ENCODE data around the gene MPZL3. TPM values are rescaled to one million over a fixed set of nuclear protein-coding genes. Genes with fewer than 3 reads are reported as not detected.

Gene MPZL3
- total RNA-seq, 1 experiment from 2014 or later, result 8.7 TPM

DNA sequence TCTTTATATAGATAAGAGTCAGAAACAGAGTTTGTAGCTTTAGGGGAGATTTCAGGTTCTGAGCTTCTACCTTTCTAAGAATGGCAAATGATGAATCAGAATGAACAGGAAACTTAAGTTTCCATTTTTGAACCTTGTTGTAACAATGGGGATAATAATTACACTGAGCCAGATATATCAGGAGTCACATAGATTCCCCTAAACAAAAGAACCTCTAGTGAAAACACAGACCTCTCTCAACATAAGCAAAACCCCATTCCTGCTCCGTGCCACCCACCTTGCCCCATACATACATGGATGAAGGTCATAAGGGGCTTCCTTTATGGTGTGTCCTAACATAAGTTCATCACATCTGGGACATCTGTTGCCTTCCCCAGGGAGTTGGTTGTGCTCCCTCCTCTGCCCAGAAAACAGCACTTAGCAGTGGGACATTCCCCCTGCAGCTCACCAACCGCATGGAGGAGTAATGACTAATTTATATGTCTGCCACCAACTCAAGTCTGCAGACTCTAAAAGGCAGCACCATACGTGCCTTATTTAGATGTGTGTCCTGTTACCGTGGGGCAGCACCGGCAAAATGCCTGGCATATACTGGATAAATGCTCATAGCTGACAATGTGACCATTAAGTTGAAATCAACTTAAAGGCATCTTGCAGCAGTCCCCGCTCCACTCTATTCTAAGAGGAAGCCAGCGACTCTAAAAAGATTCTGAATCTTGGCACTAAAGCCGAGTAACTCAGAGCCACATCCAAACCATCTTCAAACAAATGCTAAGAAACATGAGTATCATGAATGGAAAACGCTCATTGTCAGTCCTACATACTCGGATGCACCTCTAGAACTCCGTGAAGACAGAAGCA lies 35.3 kb downstream of the MPZL3 start:
- TF ChIP-seq RAD21 (IDR thresholded peaks at IDR 0.05; ENCODE audit: low read depth), result no peak
- no peak for TF ChIP-seq ZNF274 (IDR thresholded peaks at IDR 0.05; ENCODE audit: low read depth, low read length)
- TF ChIP-seq SRF (IDR thresholded peaks at IDR 0.05; ENCODE audit: low read depth), result no peak
- no peak for TF ChIP-seq EZH2phosphoT487 (IDR thresholded peaks at IDR 0.05; ENCODE audit: borderline replicate concordance)
- TF ChIP-seq, protein P1, sequence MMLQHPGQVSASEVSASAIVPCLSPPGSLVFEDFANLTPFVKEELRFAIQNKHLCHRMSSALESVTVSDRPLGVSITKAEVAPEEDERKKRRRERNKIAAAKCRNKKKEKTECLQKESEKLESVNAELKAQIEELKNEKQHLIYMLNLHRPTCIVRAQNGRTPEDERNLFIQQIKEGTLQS (IDR thresholded peaks at IDR 0.05), result no peak
- TF ChIP-seq JUND (IDR thresholded peaks at IDR 0.05), result no peak
- TF ChIP-seq CBX3 (IDR thresholded peaks at IDR 0.05; ENCODE audit: low read depth), result no peak
- no peak for TF ChIP-seq SIN3A (IDR thresholded peaks at IDR 0.05; ENCODE audit: low read depth)
- TF ChIP-seq FOSL1 (IDR thresholded peaks at IDR 0.05; ENCODE audit: low read depth), result no peak
- TF ChIP-seq, protein P2, sequence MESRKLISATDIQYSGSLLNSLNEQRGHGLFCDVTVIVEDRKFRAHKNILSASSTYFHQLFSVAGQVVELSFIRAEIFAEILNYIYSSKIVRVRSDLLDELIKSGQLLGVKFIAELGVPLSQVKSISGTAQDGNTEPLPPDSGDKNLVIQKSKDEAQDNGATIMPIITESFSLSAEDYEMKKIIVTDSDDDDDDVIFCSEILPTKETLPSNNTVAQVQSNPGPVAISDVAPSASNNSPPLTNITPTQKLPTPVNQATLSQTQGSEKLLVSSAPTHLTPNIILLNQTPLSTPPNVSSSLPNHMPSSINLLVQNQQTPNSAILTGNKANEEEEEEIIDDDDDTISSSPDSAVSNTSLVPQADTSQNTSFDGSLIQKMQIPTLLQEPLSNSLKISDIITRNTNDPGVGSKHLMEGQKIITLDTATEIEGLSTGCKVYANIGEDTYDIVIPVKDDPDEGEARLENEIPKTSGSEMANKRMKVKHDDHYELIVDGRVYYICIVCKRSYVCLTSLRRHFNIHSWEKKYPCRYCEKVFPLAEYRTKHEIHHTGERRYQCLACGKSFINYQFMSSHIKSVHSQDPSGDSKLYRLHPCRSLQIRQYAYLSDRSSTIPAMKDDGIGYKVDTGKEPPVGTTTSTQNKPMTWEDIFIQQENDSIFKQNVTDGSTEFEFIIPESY (IDR thresholded peaks at IDR 0.05; ENCODE audit: extremely low read depth, insufficient replicate concordance, low read length), result no peak
- no peak for TF ChIP-seq SP1 (IDR thresholded peaks at IDR 0.05; ENCODE audit: low read depth)
- Histone ChIP-seq H3K4me2 (ENCODE audit: low read length) (no peak overlapping the region), H3K9ac (ENCODE audit: low read length) (no peak overlapping the region), H3K27me3 (ENCODE audit: insufficient read depth, low read length) (peaks cover 16% of the 10 kb centered on the region; the same call in 1 of the 2 replicates), H3K4me1 (ENCODE audit: control insufficient read depth in 1 of 2, insufficient read depth in 2 of 2, low read length in 2 of 2) (no peaks in the 10 kb centered on the region), H3K79me2 (ENCODE audit: insufficient read depth, low read length) (no peaks in the 10 kb centered on the region), H2AFZ (ENCODE audit: low read depth, low read length, poor library complexity, severe bottlenecking) (no peak overlapping the region), H4K20me1 (ENCODE audit: insufficient read depth) (no peaks in the 10 kb centered on the region), H3K36me3 (ENCODE audit: control insufficient read depth in 1 of 2, insufficient read depth in 2 of 2, low read length in 2 of 2) (no peaks in the 10 kb centered on the region), H3K27ac (ENCODE audit: low read depth, low read length) (no peak overlapping the region), H3K9me3 (ENCODE audit: control insufficient read depth in 1 of 2, insufficient read depth in 1 of 2, low read depth in 1 of 2, low read length in 2 of 2) (no peaks in the 10 kb centered on the region), H3K9me2 (ENCODE audit: insufficient read depth) (no peaks in the 10 kb centered on the region), H3K4me3 (replicated peaks in 1 of 2; ENCODE audit: low read depth in 1 of 2, low read length in 2 of 2) (no peak overlapping the region)
- POLR2A ChIA-PET, result no interaction called here
- no TSS peak for BruUV-seq (replicated peaks)
- CTCF ChIA-PET, result interaction anchor here (1.8 kb wide), 1 partner anchor 18 kb away, joined by 7 read pairs; no protein-coding TSS in a partner anchor
- intact Hi-C loops (cut with micrococcal nuclease), result no loop called here
- DNase-seq (ENCODE audit: low read depth, low spot score) (no peak), ATAC-seq (no peak)
- RAD21 ChIA-PET (ENCODE audit: low non-redundant PET in 1 of 2, low total read pairs in 2 of 2, uncharacterized antibody in 2 of 2, unreplicated experiment in 2 of 2), result no interaction called here
